ENCODE data around the gene PRICKLE4. TPM values are rescaled to one million over a fixed set of nuclear protein-coding genes. Genes with fewer than 3 reads are reported as not detected.

PRICKLE4 gene
- polyA plus RNA-seq, 4 donors: 0.89 to 1.7 (median 1.6) TPM; not detected in 1

DNA sequence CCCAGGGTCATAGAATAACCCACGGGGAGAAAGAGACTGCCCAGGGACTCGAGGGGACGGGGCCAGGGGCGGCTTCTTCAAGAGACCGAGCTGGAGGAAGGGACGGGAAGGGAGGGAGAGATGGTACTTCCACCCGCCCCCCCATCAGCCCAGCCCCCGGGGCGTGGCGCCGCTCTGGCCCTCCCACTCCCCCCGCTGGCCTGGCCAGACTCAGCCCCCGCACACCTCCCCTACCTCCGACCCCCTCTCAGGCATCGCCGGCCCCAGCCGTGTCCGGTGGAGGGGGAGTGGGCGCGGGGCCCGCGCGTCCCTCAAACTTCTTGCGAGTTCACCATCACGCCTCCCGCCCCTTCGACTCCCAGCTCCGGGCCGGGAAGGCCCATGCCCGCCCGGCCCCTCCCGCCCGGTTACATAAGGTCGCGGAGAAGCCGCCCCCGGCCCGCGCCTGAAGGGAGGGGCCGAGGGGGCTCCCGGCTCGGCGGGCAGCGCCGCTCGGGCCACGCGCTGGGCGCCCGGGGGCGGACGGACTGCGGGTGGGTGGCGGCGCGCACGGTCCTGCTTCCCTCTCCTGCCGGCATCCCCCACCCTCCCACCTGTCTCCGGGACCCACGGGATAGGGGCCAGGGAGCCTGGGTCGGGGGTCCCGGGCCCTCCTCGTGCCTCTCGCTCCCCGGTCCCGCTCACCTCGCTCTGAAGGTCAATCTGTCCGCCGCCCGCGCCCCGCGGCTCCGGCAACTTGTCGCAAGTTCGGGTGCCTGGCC lies 45.7 kb upstream of the PRICKLE4 start:
- H3K4me3 ChIP-seq (ENCODE audit: low read depth in 1 of 3, low read length in 3 of 3): peak overlapping the region; percentile 70 to 91 (median 88)
- peaks cover 0 to 55% (median 6%) of the 10 kb centered on the region in 3 donors for H3K4me1 ChIP-seq (ENCODE audit: control insufficient read depth in 3 of 3, insufficient read depth in 2 of 3, low read depth in 1 of 3, low read length in 2 of 3)
- H3K27me3 ChIP-seq (ENCODE audit: control insufficient read depth in 3 of 3, insufficient read depth in 3 of 3, low read length in 3 of 3): no peaks in the 10 kb centered on the region
- 0 to 1% (median 0%) methylated on average over 18 to 76 of the region's 76 CpGs for WGBS, 3 donors
- peaks cover 0 to 28% (median 0%) of the 10 kb centered on the region in 3 donors for H3K36me3 ChIP-seq (ENCODE audit: control insufficient read depth in 3 of 3, insufficient read depth in 2 of 3, low read depth in 1 of 3, low read length in 3 of 3)
- DNase-seq: peak; percentile 50 to 93
- no peaks in the 10 kb centered on the region for H3K9me3 ChIP-seq (ENCODE audit: control insufficient read depth in 2 of 2, insufficient read depth in 1 of 2, low read depth in 1 of 2, low read length in 1 of 2)
- no peak for FAIRE-seq
- peak overlapping the region; percentile 70 to 99 (median 83) for H3K27ac ChIP-seq (ENCODE audit: low read depth in 1 of 3, low read length in 2 of 3)

DNA sequence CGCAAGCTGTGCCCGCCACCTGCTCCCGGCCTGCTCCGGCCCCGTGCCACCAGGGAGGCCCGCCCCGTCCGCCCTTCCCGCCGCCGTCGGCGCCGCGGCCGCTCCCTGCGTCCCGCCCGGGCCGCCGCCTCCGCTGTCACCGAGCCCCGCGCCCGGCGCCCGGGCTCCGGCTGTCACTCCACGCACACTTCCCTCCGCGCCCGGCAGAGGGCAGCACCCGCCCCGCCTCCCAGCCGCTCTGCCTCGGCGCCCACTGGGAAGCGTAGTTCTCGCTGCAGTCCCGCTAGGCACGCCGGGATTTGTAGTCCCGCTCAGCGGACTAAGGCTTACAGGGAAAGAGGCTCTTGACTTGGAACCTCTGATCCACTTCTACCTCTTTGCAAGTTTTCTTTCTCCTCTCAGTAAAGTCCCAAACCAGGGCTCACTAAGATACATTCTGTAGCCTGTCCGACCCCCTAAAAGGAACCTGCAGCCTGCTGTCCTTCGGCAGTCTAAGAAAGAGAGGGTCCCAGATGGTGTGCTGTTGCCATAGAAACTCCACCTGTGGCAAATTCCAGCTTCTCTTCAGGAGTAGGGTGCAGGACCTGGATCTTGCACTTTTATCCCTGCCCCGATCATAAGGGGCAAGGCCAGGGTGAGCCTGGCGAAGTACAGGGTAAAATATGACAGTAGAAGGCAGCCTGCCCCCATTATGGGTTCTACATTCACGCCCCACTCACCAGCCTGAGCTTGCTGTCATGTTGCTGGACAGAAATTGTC lies 45.0 kb upstream of the PRICKLE4 start, which contains the start of gene TFEB:
Gene TFEB, minus strand, starts transcription at position 182 of the 759 bp plus-strand sequence. CDS start 44,395 bp downstream, outside the sequence.
- Histone ChIP-seq H3K27ac (ENCODE audit: low read depth in 1 of 3, low read length in 2 of 3) (peak within 1 kb of the TSS; percentile 70 to 99 (median 83)), H3K4me3 (ENCODE audit: low read depth in 1 of 3, low read length in 3 of 3) (peak within 1 kb of the TSS; percentile 70 to 91 (median 88)), H3K4me1 (ENCODE audit: control insufficient read depth in 3 of 3, insufficient read depth in 2 of 3, low read depth in 1 of 3, low read length in 2 of 3) (peaks cover 0 to 51% (median 6%) of the 10 kb centered on the region in 3 donors), H3K36me3 (ENCODE audit: control insufficient read depth in 3 of 3, insufficient read depth in 2 of 3, low read depth in 1 of 3, low read length in 3 of 3) (peaks cover 0 to 20% (median 0%) of the 10 kb centered on the region in 3 donors), H3K9me3 (ENCODE audit: control insufficient read depth in 2 of 2, insufficient read depth in 1 of 2, low read depth in 1 of 2, low read length in 1 of 2) (no peaks in the 10 kb centered on the region), H3K27me3 (ENCODE audit: control insufficient read depth in 3 of 3, insufficient read depth in 3 of 3, low read length in 3 of 3) (no peaks in the 10 kb centered on the region)
- 7 to 16% (median 7%) methylated on average over 24 to 50 of the region's 50 CpGs for WGBS, 3 donors
- FAIRE-seq (no peak), DNase-seq (peak; percentile 91 to 97)

DNA sequence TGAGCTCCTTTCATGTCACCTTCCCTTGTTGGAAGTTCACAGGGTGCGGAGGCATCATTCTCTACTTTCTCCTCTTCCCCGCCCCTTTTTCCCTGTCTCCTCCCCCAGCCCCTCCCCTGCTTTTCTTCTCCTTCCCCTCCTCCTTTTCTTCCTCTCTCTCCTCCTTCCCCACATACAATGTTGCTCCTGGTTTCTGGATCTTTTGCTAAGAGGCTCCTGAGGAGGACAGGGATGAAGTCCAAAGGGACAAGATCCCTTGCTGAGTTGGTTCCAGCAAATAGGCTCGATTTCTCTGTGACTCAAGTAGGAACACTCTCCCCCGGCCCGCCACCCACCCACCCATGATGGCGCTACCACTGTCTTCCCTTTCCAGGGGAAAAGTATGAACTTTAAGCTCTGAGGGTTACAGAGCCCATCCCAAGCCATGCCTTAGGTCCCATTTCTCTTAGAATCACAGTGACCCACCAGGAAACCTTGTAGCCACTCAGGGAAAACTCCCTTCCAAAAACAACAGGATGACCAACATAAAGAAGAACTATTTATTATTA lies 44.3 kb upstream of the PRICKLE4 start:
- 53 to 75% (median 73%) methylated on average over 6 of the region's 6 CpGs for WGBS, 3 donors

DNA sequence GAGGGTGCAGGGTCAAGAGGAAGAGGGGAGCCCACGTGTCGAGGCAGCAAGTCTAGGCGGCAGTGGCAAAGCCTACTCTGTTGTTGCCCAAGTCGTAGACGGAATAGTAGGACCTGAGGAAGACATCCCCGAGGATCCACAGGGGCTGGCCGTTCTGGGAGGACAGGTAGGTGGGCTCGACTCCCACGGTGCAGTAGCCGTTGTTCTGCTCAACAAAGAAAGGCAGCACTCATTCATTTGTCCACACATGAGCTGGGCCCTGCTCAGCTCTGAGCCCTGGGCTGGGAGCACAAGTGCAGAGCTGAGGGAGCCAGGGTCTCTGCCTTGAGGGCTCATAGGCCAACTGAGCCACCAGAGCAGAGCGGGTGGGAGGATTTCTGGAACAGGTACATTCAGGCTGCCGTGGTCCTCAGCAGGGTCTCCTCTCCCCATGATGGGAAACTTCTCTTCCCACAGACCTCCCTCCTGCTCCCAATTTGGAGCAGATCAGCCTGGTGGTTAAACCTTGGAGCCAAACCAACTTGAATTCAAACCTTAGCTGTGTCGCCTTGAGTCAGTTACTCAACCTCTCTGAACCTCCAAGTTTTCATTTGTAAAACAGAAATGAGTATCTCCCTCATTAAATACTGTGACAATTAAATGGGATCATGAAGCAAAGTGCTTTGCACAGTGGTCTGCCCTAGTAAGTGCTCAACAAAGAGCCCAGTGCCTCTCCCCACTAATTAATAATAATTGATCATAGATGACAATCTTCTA lies 43.6 kb upstream of the PRICKLE4 start:
- DNase-seq: no peak
- H3K27ac ChIP-seq (ENCODE audit: low read depth in 1 of 3, low read length in 2 of 3): no peak overlapping the region
- H3K4me3 ChIP-seq (ENCODE audit: low read depth in 1 of 3, low read length in 3 of 3): no peak overlapping the region
- H3K4me1 ChIP-seq (ENCODE audit: control insufficient read depth in 3 of 3, insufficient read depth in 2 of 3, low read depth in 1 of 3, low read length in 2 of 3): peaks cover 2 to 50% (median 6%) of the 10 kb centered on the region in 3 donors
- no peaks in the 10 kb centered on the region for H3K9me3 ChIP-seq (ENCODE audit: control insufficient read depth in 2 of 2, insufficient read depth in 1 of 2, low read depth in 1 of 2, low read length in 1 of 2)
- H3K27me3 ChIP-seq (ENCODE audit: control insufficient read depth in 3 of 3, insufficient read depth in 3 of 3, low read length in 3 of 3): no peaks in the 10 kb centered on the region
- no peak for FAIRE-seq
- 86 to 94% (median 91%) methylated on average over 13 of the region's 13 CpGs for WGBS, 3 donors
- H3K36me3 ChIP-seq (ENCODE audit: control insufficient read depth in 3 of 3, insufficient read depth in 2 of 3, low read depth in 1 of 3, low read length in 3 of 3): peaks cover 0 to 8% (median 0%) of the 10 kb centered on the region in 3 donors

More for the DNA sequence above, 44.3 kb upstream of the PRICKLE4 start:
- Histone ChIP-seq H3K4me1 (ENCODE audit: control insufficient read depth in 3 of 3, insufficient read depth in 2 of 3, low read depth in 1 of 3, low read length in 2 of 3) (peaks cover 2 to 51% (median 6%) of the 10 kb centered on the region in 3 donors), H3K9me3 (ENCODE audit: control insufficient read depth in 2 of 2, insufficient read depth in 1 of 2, low read depth in 1 of 2, low read length in 1 of 2) (no peaks in the 10 kb centered on the region), H3K27me3 (ENCODE audit: control insufficient read depth in 3 of 3, insufficient read depth in 3 of 3, low read length in 3 of 3) (no peaks in the 10 kb centered on the region), H3K36me3 (ENCODE audit: control insufficient read depth in 3 of 3, insufficient read depth in 2 of 3, low read depth in 1 of 3, low read length in 3 of 3) (peaks cover 0 to 15% (median 0%) of the 10 kb centered on the region in 3 donors), H3K4me3 (ENCODE audit: low read depth in 1 of 3, low read length in 3 of 3) (no peak overlapping the region), H3K27ac (ENCODE audit: low read depth in 1 of 3, low read length in 2 of 3) (no peak overlapping the region)
- DNase-seq (peak in 1 of 2 donors; percentile 32), FAIRE-seq (no peak)

DNA sequence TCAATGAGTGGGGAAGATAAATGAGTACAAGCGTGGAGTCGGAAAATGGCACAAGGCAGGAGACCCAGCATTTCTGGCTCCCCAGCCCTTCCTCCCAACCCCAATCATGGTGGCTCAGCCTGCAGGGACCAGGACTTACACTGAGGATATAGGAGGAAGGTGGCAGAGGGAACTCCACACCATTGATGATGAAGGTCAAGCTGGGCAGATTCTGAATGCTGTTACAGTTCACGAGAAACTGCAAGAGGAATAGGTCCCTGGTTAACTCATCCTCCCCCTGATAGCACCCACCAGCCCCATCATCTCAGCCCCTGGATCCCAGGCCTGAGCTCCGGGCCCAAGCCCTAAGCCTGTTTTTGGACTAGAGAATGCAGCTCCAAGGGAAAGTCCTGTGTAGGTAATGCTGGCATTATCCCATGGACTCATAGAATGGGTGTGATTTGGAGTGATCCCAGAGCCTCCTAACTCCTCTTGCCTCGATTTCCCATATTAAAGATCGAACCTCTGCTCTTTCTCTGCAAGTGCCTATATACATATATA lies 42.9 kb upstream of the PRICKLE4 start:
- no peak for FAIRE-seq
- no peak for DNase-seq
- Histone ChIP-seq H3K4me1 (ENCODE audit: control insufficient read depth in 3 of 3, insufficient read depth in 2 of 3, low read depth in 1 of 3, low read length in 2 of 3) (peaks cover 2 to 50% (median 6%) of the 10 kb centered on the region in 3 donors), H3K4me3 (ENCODE audit: low read depth in 1 of 3, low read length in 3 of 3) (no peak overlapping the region), H3K36me3 (ENCODE audit: control insufficient read depth in 3 of 3, insufficient read depth in 2 of 3, low read depth in 1 of 3, low read length in 3 of 3) (peaks cover 0 to 7% (median 0%) of the 10 kb centered on the region in 3 donors), H3K9me3 (ENCODE audit: control insufficient read depth in 2 of 2, insufficient read depth in 1 of 2, low read depth in 1 of 2, low read length in 1 of 2) (no peaks in the 10 kb centered on the region), H3K27me3 (ENCODE audit: control insufficient read depth in 3 of 3, insufficient read depth in 3 of 3, low read length in 3 of 3) (no peaks in the 10 kb centered on the region), H3K27ac (ENCODE audit: low read depth in 1 of 3, low read length in 2 of 3) (no peak overlapping the region)
- WGBS, 3 donors: 88 to 93% (median 90%) methylated on average over 6 of the region's 6 CpGs

DNA sequence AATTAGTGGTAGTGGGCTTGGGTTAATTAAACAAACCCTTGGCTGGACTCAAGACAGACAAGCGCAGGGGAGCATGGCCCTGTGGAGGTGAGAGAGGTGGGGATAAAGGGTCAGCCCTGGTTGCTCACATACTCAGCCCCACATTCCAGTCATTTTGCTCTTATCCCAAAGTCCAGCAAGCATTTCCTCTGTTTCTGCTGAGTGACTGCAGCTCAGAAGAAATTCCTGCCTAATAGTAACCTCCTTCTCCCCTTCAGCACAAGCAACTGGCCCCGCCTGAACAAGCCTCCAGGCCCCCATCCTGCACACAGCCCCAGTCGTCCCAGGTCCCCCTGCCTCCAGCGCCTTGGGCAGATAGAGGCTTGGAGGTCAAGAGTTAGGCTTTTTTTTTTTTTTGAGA lies 41.5 kb upstream of the PRICKLE4 start:
- no peak overlapping the region for H3K4me3 ChIP-seq (ENCODE audit: low read depth in 1 of 3, low read length in 3 of 3)
- H3K27ac ChIP-seq (ENCODE audit: low read depth in 1 of 3, low read length in 2 of 3): no peak overlapping the region
- FAIRE-seq (no peak), DNase-seq (no peak)
- peaks cover 2 to 38% (median 6%) of the 10 kb centered on the region in 3 donors for H3K4me1 ChIP-seq (ENCODE audit: control insufficient read depth in 3 of 3, insufficient read depth in 2 of 3, low read depth in 1 of 3, low read length in 2 of 3)
- no peaks in the 10 kb centered on the region for H3K36me3 ChIP-seq (ENCODE audit: control insufficient read depth in 3 of 3, insufficient read depth in 2 of 3, low read depth in 1 of 3, low read length in 3 of 3)
- WGBS, 3 donors: 78 to 90% (median 88%) methylated on average over 4 of the region's 4 CpGs
- no peaks in the 10 kb centered on the region for H3K27me3 ChIP-seq (ENCODE audit: control insufficient read depth in 3 of 3, insufficient read depth in 3 of 3, low read length in 3 of 3)
- H3K9me3 ChIP-seq (ENCODE audit: control insufficient read depth in 2 of 2, insufficient read depth in 1 of 2, low read depth in 1 of 2, low read length in 1 of 2): no peaks in the 10 kb centered on the region

DNA sequence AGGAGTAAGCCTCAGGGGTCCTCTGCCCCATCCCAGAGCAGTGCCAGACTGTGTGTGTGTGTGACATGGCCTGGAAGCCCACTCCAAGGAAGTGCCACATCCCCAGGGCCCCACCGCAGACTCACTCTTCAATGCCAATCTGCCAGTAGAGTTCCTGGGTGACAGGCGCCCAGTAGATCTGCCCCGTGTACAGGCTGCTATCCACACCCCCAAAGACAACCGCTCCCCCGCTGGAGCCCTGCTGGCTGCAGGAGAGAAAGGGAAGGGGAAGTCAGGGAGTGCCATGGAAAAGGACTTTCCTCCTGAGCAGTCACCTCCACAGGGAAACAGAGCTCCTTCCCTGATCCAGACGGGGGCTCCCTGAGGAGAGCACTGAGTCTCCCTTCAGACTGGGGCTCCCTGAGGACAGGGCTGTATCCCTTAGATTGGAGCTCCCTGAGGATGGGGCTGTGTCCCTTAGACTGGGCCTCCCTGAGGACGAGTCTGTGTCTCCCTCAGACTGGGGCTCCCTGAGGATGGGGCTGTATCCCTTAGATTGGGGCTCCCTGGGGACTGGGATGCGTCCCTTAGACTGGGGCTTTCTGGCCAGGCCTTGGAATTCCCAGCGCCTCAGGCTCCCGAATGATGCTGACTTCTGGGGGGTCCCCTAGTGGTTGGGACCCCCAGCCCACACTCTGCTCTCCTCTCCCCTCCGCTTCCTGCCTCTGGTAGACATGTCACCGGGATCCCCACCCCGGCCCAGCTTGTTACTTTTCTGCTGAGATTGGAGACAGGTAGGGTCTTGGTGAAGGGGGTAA lies 40.0 kb upstream of the PRICKLE4 start:
- H3K4me1 ChIP-seq (ENCODE audit: control insufficient read depth in 3 of 3, insufficient read depth in 2 of 3, low read depth in 1 of 3, low read length in 2 of 3): peaks cover 2 to 38% (median 6%) of the 10 kb centered on the region in 3 donors
- no peak overlapping the region for H3K4me3 ChIP-seq (ENCODE audit: low read depth in 1 of 3, low read length in 3 of 3)
- no peak for DNase-seq
- FAIRE-seq: no peak
- H3K27ac ChIP-seq (ENCODE audit: low read depth in 1 of 3, low read length in 2 of 3): peak overlapping the region in 2 of 3 donors; percentile 77 to 82
- H3K9me3 ChIP-seq (ENCODE audit: control insufficient read depth in 2 of 2, insufficient read depth in 1 of 2, low read depth in 1 of 2, low read length in 1 of 2): no peaks in the 10 kb centered on the region
- 75 to 82% (median 77%) methylated on average over 13 of the region's 13 CpGs for WGBS, 3 donors
- H3K36me3 ChIP-seq (ENCODE audit: control insufficient read depth in 3 of 3, insufficient read depth in 2 of 3, low read depth in 1 of 3, low read length in 3 of 3): no peaks in the 10 kb centered on the region
- H3K27me3 ChIP-seq (ENCODE audit: control insufficient read depth in 3 of 3, insufficient read depth in 3 of 3, low read length in 3 of 3): no peaks in the 10 kb centered on the region
